CD14-positive monocyte (primary cell): Measurements from ENCODE around the gene OR5H1. TPM values are rescaled to one million over a fixed set of nuclear protein-coding genes. Genes with fewer than 3 reads are reported as not detected.

Source experiments
- DNase-seq, 3 donors: peaks; one replicate each; pipeline ENCODE4 v3.0.0-alpha.2; 2011 to 2022
- H2AFZ ChIP-seq: 2 replicates; pipeline ENCODE4 v1.6.0; 2012; ENCODE audit warnings: mild to moderate bottlenecking, low read depth, low read length, inconsistent platforms; ENCODE audit not compliant: insufficient read depth, poor library complexity, severe bottlenecking
- H3K27ac ChIP-seq, 2 donors: 1 replicate in 1 of 2; 2 replicates in 1 of 2; pipeline ENCODE4 v1.5.1; 2012 to 2013; ENCODE audit warnings: low read length in 2 of 2, control low read depth in 1 of 2, inconsistent platforms in 1 of 2, low read depth in 1 of 2, mild to moderate bottlenecking in 1 of 2
- H3K27me3 ChIP-seq, 2 donors: one replicate each; pipeline versions ENCODE4 v1.6.0 to v1.6.1; 2011 to 2013; ENCODE audit warnings: low read length in 2 of 2; ENCODE audit not compliant: control insufficient read depth in 2 of 2, insufficient read depth in 2 of 2
- H3K36me3 ChIP-seq, 2 donors: replicated peaks in 1 of 2; 1 replicate in 1 of 2; 2 replicates in 1 of 2; pipeline versions ENCODE4 v1.5.1 to v1.6.1; 2012 to 2013; ENCODE audit warnings: low read length in 2 of 2, control low read depth in 1 of 2, inconsistent platforms in 1 of 2, mild to moderate bottlenecking in 1 of 2; ENCODE audit not compliant: insufficient read depth in 2 of 2, control insufficient read depth in 1 of 2
- H3K4me1 ChIP-seq, 2 donors: 1 replicate in 1 of 2; 2 replicates in 1 of 2; pipeline versions ENCODE4 v1.5.1 to v1.6.1; 2012 to 2013; ENCODE audit warnings: low read length in 2 of 2, control low read depth in 1 of 2, inconsistent platforms in 1 of 2, mild to moderate bottlenecking in 1 of 2, moderate library complexity in 1 of 2; ENCODE audit not compliant: insufficient read depth in 2 of 2, control insufficient read depth in 1 of 2
- H3K4me2 ChIP-seq: replicated peaks from 2 replicates; pipeline ENCODE3; 2012; ENCODE audit warnings: low read length, moderate library complexity, mild to moderate bottlenecking; ENCODE audit not compliant: poor library complexity, severe bottlenecking; ENCODE audit errors: extremely low read depth
- H3K4me3 ChIP-seq, 3 experiments: fragments of 200-600 bp in 1 of 3; sonication (generic) in 1 of 3; replicated peaks in 1 of 3; 1 replicate in 2 of 3; 2 replicates in 1 of 3; pipeline ENCODE4 v1.5.1; 2011 to 2013; ENCODE audit warnings: low read length in 3 of 3, mild to moderate bottlenecking in 3 of 3, control low read depth in 2 of 3, low read depth in 2 of 3, inconsistent platforms in 1 of 3, moderate library complexity in 1 of 3
- H3K79me2 ChIP-seq: 2 replicates; pipeline ENCODE4 v1.6.0; 2012; ENCODE audit warnings: mild to moderate bottlenecking, control low read depth, inconsistent platforms, low read length, moderate library complexity; ENCODE audit not compliant: insufficient read depth
- H3K9ac ChIP-seq: 2 replicates; pipeline ENCODE4 v1.6.0; 2017; ENCODE audit warnings: low read length, mild to moderate bottlenecking; ENCODE audit not compliant: insufficient read depth, poor library complexity, severe bottlenecking
- H3K9me3 ChIP-seq, 2 donors: replicated peaks in 1 of 2; 1 replicate in 1 of 2; 2 replicates in 1 of 2; pipeline versions ENCODE4 v1.5.1 to v1.6.1; 2012 to 2013; ENCODE audit warnings: low read length in 2 of 2, control low read depth in 1 of 2; ENCODE audit not compliant: control insufficient read depth in 1 of 2, insufficient read depth in 1 of 2
- H4K20me1 ChIP-seq: 2 replicates; pipeline ENCODE4 v1.6.0; 2012; ENCODE audit warnings: mild to moderate bottlenecking, low read length, control low read depth, moderate library complexity; ENCODE audit not compliant: insufficient read depth
- H3K27ac Mint-ChIP-seq, 7 donors: one replicate each; pipeline ENCODE4 v1.8.0; 2020; ENCODE audit warnings: mild to moderate bottlenecking in 7 of 7, mixed read lengths in 7 of 7, moderate library complexity in 6 of 7, inconsistent platforms in 2 of 7
- H3K27me3 Mint-ChIP-seq, 3 donors: one replicate each; pipeline ENCODE4 v1.8.0; 2021 to 2022; ENCODE audit warnings: low read depth in 3 of 3, mild to moderate bottlenecking in 3 of 3, mixed read lengths in 3 of 3, moderate library complexity in 3 of 3, inconsistent platforms in 1 of 3
- H3K36me3 Mint-ChIP-seq, 2 donors: one replicate each; pipeline ENCODE4 v1.8.0; 2020; ENCODE audit warnings: mixed read lengths in 2 of 2, inconsistent platforms in 1 of 2, mild to moderate bottlenecking in 1 of 2
- H3K4me1 Mint-ChIP-seq: one replicate; pipeline ENCODE4 v1.8.0; 2020; ENCODE audit warnings: mild to moderate bottlenecking, mixed read lengths
- H3K4me3 Mint-ChIP-seq, 2 donors: one replicate each; pipeline ENCODE4 v1.8.0; 2020; ENCODE audit warnings: mild to moderate bottlenecking in 2 of 2, mixed read lengths in 2 of 2, moderate library complexity in 1 of 2
- H3K9me3 Mint-ChIP-seq, 7 donors: one replicate each; pipeline ENCODE4 v1.8.0; 2020 to 2022; ENCODE audit warnings: mixed read lengths in 7 of 7, mild to moderate bottlenecking in 6 of 7, moderate library complexity in 6 of 7, inconsistent platforms in 2 of 7
- CTCF ChIP-seq: fragments of 200-600 bp; IDR thresholded peaks from one replicate; pipeline ENCODE4 v1.8.0; 2022; ENCODE audit warnings: antibody characterized with exemption, mild to moderate bottlenecking
- WGBS: methylation state at CpG from one replicate; pipeline ENCODE4 v1.1.5; 2013; ENCODE audit warnings: missing lambda C conversion rate; ENCODE audit not compliant: insufficient coverage; 5-methylcytosine and 5-hydroxymethylcytosine counted together
- intact Hi-C, 2 donors: fragments of 100-400 bp; cut with micrococcal nuclease; formaldehyde crosslinking; loops; one replicate each; pipeline versions ENCODE4 v1.15.0 to v1.15.1; 2023
- polyA plus RNA-seq, 3 donors: library from polyadenylated mRNA; depleted of rRNA in 1 of 3; unstranded in 2 of 3; stranded (reverse) in 1 of 3; fragments of 300-500 nt in 2 of 3; fragments of >200 nt in 1 of 3; fragmentation: Illumina TruSeq in 2 of 3; gene quantifications; 1 replicate in 2 of 3; 2 replicates in 1 of 3; pipeline ENCODE4 v1.2.3, GENCODE V29; 2012 to 2021

Gene OR5H1
- polyA plus RNA-seq, 3 donors = not detected

GRCh38 chr3:98110550-98110908 is 20.0 kb upstream of the OR5H1 start:
- Mint-ChIP-seq H3K4me3 (no peak overlapping the region), H3K27me3 (no peaks in the 10 kb centered on the region), H3K4me1 (no peaks in the 10 kb centered on the region), H3K36me3 (no peaks in the 10 kb centered on the region), H3K27ac (no peak overlapping the region), H3K9me3 (peaks cover 2 to 29% (median 21%) of the 10 kb centered on the region in 7 donors)
- Histone ChIP-seq H3K4me3 (no peak overlapping the region), H3K79me2 (no peaks in the 10 kb centered on the region), H3K9me3 (peaks cover 17 to 28% of the 10 kb centered on the region in 2 donors), H3K36me3 (no peaks in the 10 kb centered on the region), H2AFZ (no peak overlapping the region), H4K20me1 (no peaks in the 10 kb centered on the region), H3K9ac (no peak overlapping the region), H3K4me2 (no peak overlapping the region), H3K27ac (no peak overlapping the region), H3K4me1 (no peaks in the 10 kb centered on the region), H3K27me3 (no peaks in the 10 kb centered on the region)
- intact Hi-C loops = no loop called here
- TF ChIP-seq CTCF = no peak
- no peak for DNase-seq

- H4K20me1 ChIP-seq = no peaks in the 10 kb centered on the region
- intact Hi-C loops = no loop called here
- no peak overlapping the region for H2AFZ ChIP-seq
- no peaks in the 10 kb centered on the region for H3K79me2 ChIP-seq
- Mint-ChIP-seq H3K9me3 (peaks cover 2 to 28% (median 21%) of the 10 kb centered on the region in 7 donors), H3K4me1 (no peaks in the 10 kb centered on the region), H3K4me3 (no peak overlapping the region), H3K36me3 (no peaks in the 10 kb centered on the region), H3K27ac (no peak overlapping the region), H3K27me3 (peaks cover 0 to 2% (median 0%) of the 10 kb centered on the region in 3 donors)
- no peak overlapping the region for H3K4me3 ChIP-seq
- 71% methylated on average over 1 of the region's 3 CpGs for WGBS
- H3K9me3 ChIP-seq = peaks cover 20 to 31% of the 10 kb centered on the region in 2 donors
- TF ChIP-seq CTCF = no peak
- H3K27me3 ChIP-seq = no peaks in the 10 kb centered on the region
- H3K36me3 ChIP-seq = no peaks in the 10 kb centered on the region
- no peak for DNase-seq
- H3K27ac ChIP-seq = no peak overlapping the region
- H3K9ac ChIP-seq = no peak overlapping the region
- H3K4me1 ChIP-seq = no peaks in the 10 kb centered on the region
- H3K4me2 ChIP-seq = no peak overlapping the region
Measured at GRCh38 chr3:98114264-98114663, 16.3 kb upstream of the OR5H1 start.
